Limb (tissue), 2 donors: Measurements from ENCODE around the gene PCGF3.
"Not testable (repeated sequence)": the region's sequence is repeated elsewhere in the genome, so short reads cannot be mapped to it uniquely, and the experiment has no call there.

Experiments used
- DNase-seq, 2 donors: peaks; one replicate each; pipeline ENCODE4 v3.0.0-alpha.2; 2016; ENCODE audit errors: extremely low spot score in 2 of 2

Gene PCGF3

DNA sequence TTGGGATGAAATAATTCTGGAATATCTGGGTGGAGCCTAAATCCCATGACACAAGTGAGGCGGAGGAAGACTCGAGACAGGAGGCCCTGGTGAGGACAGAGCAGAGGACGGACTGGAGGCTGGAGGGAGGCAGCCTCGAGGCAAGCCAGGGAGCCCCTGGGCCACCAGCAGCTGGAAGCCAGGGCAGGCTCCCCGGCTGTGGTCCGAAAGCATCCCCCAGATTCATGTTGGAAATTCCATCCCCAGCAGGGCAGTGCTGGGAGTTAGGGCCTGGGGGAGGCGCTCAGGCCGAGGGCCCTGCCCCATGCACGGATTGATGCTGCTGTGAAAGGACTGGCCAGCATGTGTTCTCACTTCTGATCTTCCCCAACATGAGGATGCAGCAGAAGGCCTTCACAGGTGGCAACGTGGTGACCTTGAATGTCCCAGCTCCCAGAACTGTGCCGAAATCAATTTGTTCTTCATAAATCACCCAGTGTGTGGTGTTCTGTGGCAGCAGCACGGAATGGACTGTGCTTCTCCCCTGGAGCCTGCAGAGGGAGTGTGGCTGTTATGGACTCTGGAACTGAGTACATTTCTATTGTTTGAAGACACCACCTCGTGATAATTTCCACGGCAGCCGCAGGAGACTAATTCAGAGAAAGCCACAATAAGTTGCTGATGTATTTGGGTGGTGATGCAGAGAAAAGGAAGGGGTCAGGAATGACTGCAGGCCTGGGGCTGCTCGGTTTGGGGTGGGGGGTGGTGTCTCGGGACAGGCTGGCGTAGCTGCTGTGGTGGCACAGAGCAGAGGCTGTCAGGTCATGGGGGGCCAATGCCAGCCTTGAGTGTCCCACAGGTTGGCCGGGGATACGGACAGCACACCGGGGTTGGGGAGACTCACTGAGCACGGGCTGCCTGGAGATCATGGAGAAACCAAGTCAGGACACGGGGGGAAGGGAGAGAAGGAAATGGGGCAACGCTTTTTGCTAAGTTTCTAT is 56.9 kb downstream of the PCGF3 start:
- DNase-seq, result no peak

GRCh38 chr4:763191-763810 is 57.7 kb downstream of the PCGF3 start:
- DNase-seq, result no peak

DNA sequence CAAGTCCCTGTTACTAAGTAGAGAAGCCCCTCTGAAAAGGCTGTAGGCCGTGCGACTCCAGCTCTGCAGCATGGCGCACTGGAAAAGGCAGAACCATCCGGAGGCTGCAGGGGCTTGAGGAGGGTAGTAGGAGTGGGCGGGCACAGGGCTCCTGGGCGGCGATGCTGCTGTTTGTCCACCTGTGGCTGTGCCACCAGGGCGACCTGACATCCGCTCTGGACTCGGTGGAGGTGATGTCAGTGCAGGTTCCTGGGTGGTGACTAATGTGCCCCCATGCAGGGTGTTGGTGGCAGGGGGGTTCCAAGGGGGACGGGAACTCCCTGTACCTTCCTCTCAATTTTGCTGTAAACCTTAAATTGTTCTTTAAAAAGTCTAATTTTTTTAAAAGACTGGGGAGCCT is 58.3 kb downstream of the PCGF3 start:
- DNase-seq, result no peak

DNA sequence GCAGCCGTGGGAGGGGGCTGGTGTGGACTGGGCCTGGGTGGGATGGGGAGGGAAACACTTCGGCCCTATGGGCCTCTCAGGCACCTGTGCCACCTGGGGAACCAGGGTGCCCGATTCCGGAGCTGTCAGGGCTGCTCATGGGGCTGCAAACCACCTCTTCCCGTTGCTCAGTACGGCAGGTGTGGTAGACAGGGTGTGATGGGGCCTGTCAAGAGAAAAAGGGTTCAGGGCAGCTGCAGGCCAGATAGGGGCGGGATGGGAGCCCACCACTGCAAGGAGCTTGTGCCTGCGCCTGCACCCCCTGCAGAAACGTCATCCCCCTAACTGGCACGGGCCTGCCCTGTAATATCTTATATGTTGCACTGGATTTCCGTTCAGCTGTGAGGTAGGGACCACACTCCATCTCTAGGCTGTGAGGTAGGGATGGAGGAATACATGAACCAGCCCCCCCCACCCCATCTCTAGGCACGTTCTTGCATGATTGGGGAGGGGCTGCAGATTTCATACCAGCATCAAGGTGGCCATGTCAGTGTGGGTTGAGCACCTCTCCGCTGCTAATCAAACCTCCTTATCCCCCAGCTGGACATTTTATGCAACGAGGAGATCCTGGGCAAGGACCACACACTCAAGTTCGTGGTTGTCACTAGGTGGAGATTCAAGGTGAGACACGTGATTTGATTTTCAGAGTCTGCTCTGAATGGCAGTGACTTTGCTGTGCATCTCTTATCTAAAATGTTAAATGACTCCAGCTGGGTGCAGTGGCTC is 59.0 kb downstream of the PCGF3 start:
- no peak for DNase-seq

DNA sequence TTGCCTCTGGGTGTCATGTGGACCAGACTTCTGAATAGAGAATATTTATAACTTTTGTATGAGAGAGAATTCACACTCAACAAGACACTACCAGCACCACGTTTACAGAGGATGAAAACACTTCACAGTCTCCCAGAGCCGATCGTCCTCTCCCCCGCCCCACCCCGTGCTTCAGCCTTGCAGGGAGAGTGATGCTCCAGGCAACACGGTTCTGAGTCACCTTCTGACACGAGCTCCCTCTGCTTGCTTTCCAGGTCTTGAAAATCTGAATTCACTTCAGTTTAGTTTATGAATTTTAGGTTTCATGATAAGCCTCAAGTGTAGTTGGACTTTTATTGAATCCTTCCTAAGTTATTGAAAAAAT is 60.5 kb downstream of the PCGF3 start:
- no peak for DNase-seq

GRCh38 chr4:766559-767283 is 61.1 kb downstream of the PCGF3 start:
- no peak for DNase-seq

- no peak for DNase-seq
Measured at GRCh38 chr4:768076-768475, 62.4 kb downstream of the PCGF3 start.

GRCh38 chr4:768995-769394 is 63.4 kb downstream of the PCGF3 start:
- DNase-seq, result no peak

- no peak for DNase-seq
Measured at GRCh38 chr4:769511-769910, 63.9 kb downstream of the PCGF3 start.

GRCh38 chr4:770022-770421 is 64.4 kb downstream of the PCGF3 start:
- DNase-seq, result no peak

GRCh38 chr4:771464-771863 is 65.8 kb downstream of the PCGF3 start:
- no peak for DNase-seq

GRCh38 chr4:772118-772517 is 66.5 kb downstream of the PCGF3 start:
- DNase-seq, result no peak

DNA sequence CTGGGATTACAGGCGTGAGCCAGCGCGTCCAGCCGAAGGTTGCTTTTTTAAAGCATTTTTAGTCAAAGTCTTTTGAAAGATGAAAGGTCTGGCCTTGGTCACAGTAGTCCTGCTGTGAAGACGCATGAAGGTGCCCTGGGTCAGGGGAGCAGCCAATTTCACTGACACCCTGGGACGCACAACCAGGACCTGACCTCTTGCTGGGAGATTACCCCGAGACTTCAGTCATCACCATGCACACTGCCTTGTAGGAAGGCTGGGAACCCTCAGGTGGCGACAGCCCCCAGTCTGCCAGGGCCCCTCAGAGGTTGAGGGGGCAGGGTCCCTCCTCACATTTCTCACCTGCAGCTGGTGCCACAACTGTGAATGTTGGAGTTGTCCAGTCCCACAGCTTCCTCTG is 67.1 kb downstream of the PCGF3 start:
- DNase-seq, result no peak

DNA sequence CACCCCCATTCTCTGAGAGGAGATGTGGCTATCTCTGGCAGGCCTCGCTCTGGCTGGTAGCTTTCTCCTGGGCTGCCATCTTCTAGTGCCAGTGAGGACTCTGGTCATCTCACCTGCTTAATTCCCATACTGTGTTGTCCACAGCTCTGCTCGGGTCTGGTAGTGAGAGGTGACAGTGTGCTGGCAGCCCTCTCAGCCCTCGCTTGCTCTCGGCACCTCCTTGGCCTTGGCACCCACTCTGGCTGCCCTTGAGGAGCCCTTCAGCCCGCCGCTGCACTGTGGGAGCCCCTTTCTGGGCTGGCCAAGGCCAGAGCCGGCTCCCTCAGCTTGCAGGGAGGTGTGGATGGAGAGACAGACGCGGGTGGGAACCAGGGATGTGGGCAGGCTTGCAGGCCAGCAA is 67.6 kb downstream of the PCGF3 start:
- no peak for DNase-seq

- not testable (repeated sequence) for DNase-seq
Measured at GRCh38 chr4:774419-775092, 68.9 kb downstream of the PCGF3 start.

DNA sequence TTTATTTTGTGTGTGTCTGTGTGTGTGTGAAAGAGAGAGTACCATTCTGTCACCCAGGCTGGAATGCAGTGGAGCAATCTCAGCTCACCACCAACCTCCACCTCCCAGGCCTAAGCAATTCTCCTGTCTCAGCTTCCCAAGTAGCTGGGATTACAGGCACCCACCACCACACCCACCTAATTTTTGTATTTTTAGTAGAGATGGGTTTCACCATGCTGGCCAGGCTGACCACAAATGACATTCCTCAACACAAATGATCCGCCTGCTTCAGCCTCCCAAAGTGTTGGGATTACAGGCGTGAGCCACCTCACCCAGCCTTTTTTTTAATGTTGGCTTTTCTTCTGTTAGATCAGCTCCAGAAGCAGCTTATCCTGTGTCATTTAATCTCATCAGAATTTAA is 69.9 kb downstream of the PCGF3 start:
- DNase-seq, result not testable (repeated sequence)

DNA sequence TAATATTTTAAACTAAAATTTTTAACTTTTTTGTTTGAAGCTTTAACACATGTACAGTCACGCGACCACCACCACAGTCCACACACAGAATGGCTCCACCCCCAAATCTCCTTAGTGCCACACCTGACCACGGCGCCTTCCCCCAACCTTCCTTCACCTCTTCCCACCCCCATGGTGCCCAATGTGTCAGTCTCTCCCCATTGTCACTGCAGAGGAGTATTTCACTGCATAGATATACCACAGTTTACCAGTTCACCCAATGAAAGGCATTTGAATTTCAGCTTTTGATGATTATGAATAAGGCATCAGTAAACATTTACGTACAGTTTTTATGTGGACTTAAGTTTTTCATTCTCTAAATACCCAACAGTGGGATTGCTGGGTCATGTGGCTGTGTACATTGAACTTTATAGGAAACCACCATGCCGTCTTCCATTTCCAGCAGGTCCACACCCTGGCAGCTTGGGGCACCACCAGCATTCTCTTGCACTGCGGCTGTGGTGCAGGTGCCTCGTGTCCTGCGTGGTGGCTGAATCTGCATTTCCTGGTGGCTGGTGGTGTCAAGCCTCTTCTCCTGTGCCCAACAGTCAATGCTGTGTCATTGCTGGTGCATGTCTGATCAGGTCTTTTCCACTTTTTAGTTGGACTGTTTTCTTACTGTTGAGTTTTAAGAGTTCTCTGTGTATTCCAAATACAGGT is 71.3 kb downstream of the PCGF3 start:
- DNase-seq, result no peak

DNA sequence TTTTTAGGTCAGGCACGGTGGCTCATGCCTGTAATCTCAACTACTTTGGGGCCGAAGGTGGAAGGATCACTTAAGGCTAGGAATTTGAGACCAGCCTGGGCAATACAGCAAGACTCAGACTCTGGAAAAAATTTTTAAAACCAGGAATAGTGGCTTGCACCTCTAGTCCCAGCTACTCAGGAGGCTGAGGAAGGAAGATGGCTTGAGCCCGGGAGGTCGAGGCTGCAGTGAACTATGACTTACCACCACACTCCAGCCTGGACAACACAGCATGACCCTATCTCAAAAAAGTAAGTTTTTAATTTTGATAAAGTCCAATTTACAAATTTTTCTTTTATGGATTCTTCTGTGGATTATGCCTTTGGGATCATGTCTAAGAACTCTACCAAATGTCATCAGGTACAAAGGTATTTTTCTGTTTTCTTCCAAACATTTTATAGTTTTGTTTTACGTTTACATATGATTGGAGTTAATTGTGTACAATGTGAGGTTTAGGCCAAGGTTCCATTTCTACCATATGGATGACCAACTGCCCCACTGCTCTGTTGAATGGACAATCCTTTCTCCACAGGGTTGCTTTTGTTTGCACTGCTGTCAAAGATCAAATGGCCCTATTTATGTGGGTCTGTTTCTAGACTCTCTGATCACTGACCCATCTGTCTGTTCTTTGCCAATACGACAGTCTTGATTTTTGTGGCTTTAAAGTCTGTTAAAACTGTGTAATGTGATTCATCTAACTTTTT is 72.1 kb downstream of the PCGF3 start:
- no peak for DNase-seq

- DNase-seq, result no peak
Measured at GRCh38 chr4:779555-779954, 73.9 kb downstream of the PCGF3 start.

- not testable (repeated sequence) for DNase-seq
Measured at GRCh38 chr4:780255-780654, 74.6 kb downstream of the PCGF3 start.
